Panc1 (cell line): ENCODE measurements around the gene CAPSL. TPM values are rescaled to one million over a fixed set of nuclear protein-coding genes. Genes with fewer than 3 reads are reported as not detected.

Source experiments
- ATAC-seq: fragments of 200-7000 bp; cut with Tn5 transposase; 2 replicates; pipeline ENCODE4 v1.9.1; 2020; ENCODE audit warnings: mild to moderate bottlenecking, moderate library complexity
- BruUV-seq: library from RNA; stranded (reverse); fragments of 400-500 nt; replicated peaks from 2 replicates; lab custom pipeline; 2021; lab: Mats Ljungman, UMichigan
- CTCF ChIA-PET: fragments of 300-600 bp; sonication (Branson Sonifier 250); formaldehyde crosslinking; loops from one replicate; lab custom pipeline; 2022; ENCODE audit warnings: antibody characterized with exemption; lab: Charles Lee
- POLR2A ChIA-PET: fragments of 300-600 bp; sonication (Branson Sonifier 250); formaldehyde crosslinking; loops from one replicate; lab custom pipeline; 2022; ENCODE audit warnings: antibody characterized with exemption; lab: Charles Lee
- DNase-seq: peaks from one replicate; pipeline ENCODE4 v3.0.0-alpha.2; 2010; ENCODE audit warnings: low read depth, low spot score
- H3K27ac ChIP-seq: 2 replicates; pipeline ENCODE4 v1.5.1; 2011; ENCODE audit warnings: mild to moderate bottlenecking, low read length, inconsistent platforms
- H3K27me3 ChIP-seq: fragments of 200-500 bp; sonication (Bioruptor generic); 2 replicates; pipeline ENCODE4 v1.6.0; 2014; ENCODE audit warnings: low read length, inconsistent platforms; ENCODE audit not compliant: control insufficient read depth, insufficient read depth
- H3K36me3 ChIP-seq: fragments of 200-500 bp; sonication (Bioruptor generic); 2 replicates; pipeline ENCODE4 v1.5.1; 2014; ENCODE audit warnings: inconsistent platforms, mild to moderate bottlenecking, low read length, moderate library complexity; ENCODE audit not compliant: control insufficient read depth, insufficient read depth
- H3K4me1 ChIP-seq: 2 replicates; pipeline ENCODE4 v1.5.1; 2011; ENCODE audit warnings: inconsistent platforms, mild to moderate bottlenecking, low read length, moderate library complexity; ENCODE audit not compliant: control insufficient read depth, insufficient read depth
- H3K4me3 ChIP-seq, 2 experiments: 2 replicates each; pipeline ENCODE4 v1.5.1; 2011 to 2012; ENCODE audit warnings: low read depth in 2 of 2, low read length in 2 of 2, mild to moderate bottlenecking in 2 of 2, inconsistent platforms in 1 of 2, moderate library complexity in 1 of 2
- H3K9me3 ChIP-seq: fragments of 200-500 bp; sonication (Bioruptor generic); 2 replicates; pipeline ENCODE4 v1.5.1; 2014; ENCODE audit warnings: low read depth, mild to moderate bottlenecking, inconsistent platforms, low read length, moderate library complexity; ENCODE audit not compliant: control insufficient read depth, insufficient read depth
- POLR2AphosphoS5 ChIP-seq: IDR thresholded peaks from 2 replicates; pipeline ENCODE4 v1.6.1; 2012; ENCODE audit warnings: mild to moderate bottlenecking, low read depth, low read length, moderate library complexity
- SIN3A ChIP-seq: IDR thresholded peaks from 2 replicates; pipeline ENCODE4 v1.6.1; 2012; ENCODE audit warnings: low read depth, mild to moderate bottlenecking, low read length, moderate library complexity, borderline replicate concordance; ENCODE audit not compliant: insufficient read depth
- TCF7L2 ChIP-seq: IDR thresholded peaks from 2 replicates; pipeline ENCODE4 v1.6.1; 2011; ENCODE audit warnings: mild to moderate bottlenecking, low read depth, low read length, inconsistent platforms
- in situ Hi-C: cut with HindIII; loops from 2 replicates; pipeline ENCODE4 v1.10.0; 2016; ENCODE audit warnings: low sequenced_read_pairs, low pct_unique_long_range_greater_than_20kb
- intact Hi-C: fragments of 100-400 bp; cut with micrococcal nuclease; formaldehyde crosslinking; loops from one replicate; pipeline ENCODE4 v1.10.0; 2022; ENCODE audit not compliant: unreplicated experiment
- total RNA-seq: library from RNA; stranded (reverse); gene quantifications from one replicate; pipeline ENCODE4 v1.2.1, GENCODE V29; 2021; ENCODE audit not compliant: unreplicated experiment
- TF ChIP-seq, protein P1 (sequence below): fragments of 450-650 bp; IDR thresholded peaks from 2 replicates; pipeline ENCODE4 v1.5.1; 2017; ENCODE audit warnings: mild to moderate bottlenecking
- TF ChIP-seq, protein P2 (sequence below), 2 experiments: IDR thresholded peaks; 2 replicates each; pipeline ENCODE4 v1.6.1; 2011 to 2012; ENCODE audit warnings: low read depth in 2 of 2, control low read depth in 1 of 2, low read length in 1 of 2, mild to moderate bottlenecking in 1 of 2, moderate library complexity in 1 of 2; ENCODE audit not compliant: insufficient read depth in 1 of 2

The CAPSL gene
- total RNA-seq, 1 experiment from 2014 or later: not detected

- in situ Hi-C loops: no loop called here
- intact Hi-C loops: loop anchor here (10.0 kb wide), 1 partner anchor 298 kb away; no protein-coding TSS in a partner anchor
- no peak overlapping the region for H3K4me3 ChIP-seq
- DNase-seq (no peak), ATAC-seq (no peak)
- ChIA-PET POLR2A (interaction anchor here (0.6 kb wide), 1 partner anchor 35 kb away, joined by 3 read pairs; no protein-coding TSS in a partner anchor), CTCF (no interaction called here)
- no peak overlapping the region for H3K27ac ChIP-seq
- no TSS peak for BruUV-seq
- no peaks in the 10 kb centered on the region for H3K4me1 ChIP-seq
- TF ChIP-seq, protein P1, sequence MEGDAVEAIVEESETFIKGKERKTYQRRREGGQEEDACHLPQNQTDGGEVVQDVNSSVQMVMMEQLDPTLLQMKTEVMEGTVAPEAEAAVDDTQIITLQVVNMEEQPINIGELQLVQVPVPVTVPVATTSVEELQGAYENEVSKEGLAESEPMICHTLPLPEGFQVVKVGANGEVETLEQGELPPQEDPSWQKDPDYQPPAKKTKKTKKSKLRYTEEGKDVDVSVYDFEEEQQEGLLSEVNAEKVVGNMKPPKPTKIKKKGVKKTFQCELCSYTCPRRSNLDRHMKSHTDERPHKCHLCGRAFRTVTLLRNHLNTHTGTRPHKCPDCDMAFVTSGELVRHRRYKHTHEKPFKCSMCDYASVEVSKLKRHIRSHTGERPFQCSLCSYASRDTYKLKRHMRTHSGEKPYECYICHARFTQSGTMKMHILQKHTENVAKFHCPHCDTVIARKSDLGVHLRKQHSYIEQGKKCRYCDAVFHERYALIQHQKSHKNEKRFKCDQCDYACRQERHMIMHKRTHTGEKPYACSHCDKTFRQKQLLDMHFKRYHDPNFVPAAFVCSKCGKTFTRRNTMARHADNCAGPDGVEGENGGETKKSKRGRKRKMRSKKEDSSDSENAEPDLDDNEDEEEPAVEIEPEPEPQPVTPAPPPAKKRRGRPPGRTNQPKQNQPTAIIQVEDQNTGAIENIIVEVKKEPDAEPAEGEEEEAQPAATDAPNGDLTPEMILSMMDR: no peak
- TF ChIP-seq, protein P2, sequence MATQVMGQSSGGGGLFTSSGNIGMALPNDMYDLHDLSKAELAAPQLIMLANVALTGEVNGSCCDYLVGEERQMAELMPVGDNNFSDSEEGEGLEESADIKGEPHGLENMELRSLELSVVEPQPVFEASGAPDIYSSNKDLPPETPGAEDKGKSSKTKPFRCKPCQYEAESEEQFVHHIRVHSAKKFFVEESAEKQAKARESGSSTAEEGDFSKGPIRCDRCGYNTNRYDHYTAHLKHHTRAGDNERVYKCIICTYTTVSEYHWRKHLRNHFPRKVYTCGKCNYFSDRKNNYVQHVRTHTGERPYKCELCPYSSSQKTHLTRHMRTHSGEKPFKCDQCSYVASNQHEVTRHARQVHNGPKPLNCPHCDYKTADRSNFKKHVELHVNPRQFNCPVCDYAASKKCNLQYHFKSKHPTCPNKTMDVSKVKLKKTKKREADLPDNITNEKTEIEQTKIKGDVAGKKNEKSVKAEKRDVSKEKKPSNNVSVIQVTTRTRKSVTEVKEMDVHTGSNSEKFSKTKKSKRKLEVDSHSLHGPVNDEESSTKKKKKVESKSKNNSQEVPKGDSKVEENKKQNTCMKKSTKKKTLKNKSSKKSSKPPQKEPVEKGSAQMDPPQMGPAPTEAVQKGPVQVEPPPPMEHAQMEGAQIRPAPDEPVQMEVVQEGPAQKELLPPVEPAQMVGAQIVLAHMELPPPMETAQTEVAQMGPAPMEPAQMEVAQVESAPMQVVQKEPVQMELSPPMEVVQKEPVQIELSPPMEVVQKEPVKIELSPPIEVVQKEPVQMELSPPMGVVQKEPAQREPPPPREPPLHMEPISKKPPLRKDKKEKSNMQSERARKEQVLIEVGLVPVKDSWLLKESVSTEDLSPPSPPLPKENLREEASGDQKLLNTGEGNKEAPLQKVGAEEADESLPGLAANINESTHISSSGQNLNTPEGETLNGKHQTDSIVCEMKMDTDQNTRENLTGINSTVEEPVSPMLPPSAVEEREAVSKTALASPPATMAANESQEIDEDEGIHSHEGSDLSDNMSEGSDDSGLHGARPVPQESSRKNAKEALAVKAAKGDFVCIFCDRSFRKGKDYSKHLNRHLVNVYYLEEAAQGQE (IDR thresholded peaks at IDR 0.05; ENCODE audit: insufficient read depth in 1 of 2, low read depth in 2 of 2, low read length in 1 of 2): no peak
- TF ChIP-seq POLR2AphosphoS5: no peak
- TF ChIP-seq SIN3A: no peak
- no peak for TF ChIP-seq TCF7L2
- H3K36me3 ChIP-seq: no peaks in the 10 kb centered on the region
- H3K9me3 ChIP-seq: no peaks in the 10 kb centered on the region
- peaks cover 5% of the 10 kb centered on the region; the same call in 1 of the 2 replicates for H3K27me3 ChIP-seq
Observed at GRCh38 chr5:35922468-35922867, 16.0 kb downstream of the CAPSL start.

- Histone ChIP-seq H3K27me3 (peaks cover 4% of the 10 kb centered on the region; the same call in 1 of the 2 replicates), H3K4me1 (no peaks in the 10 kb centered on the region), H3K27ac (no peak overlapping the region), H3K9me3 (no peaks in the 10 kb centered on the region), H3K36me3 (no peaks in the 10 kb centered on the region), H3K4me3 (no peak overlapping the region)
- CTCF ChIA-PET: no interaction called here
- TF ChIP-seq SIN3A (no peak), TCF7L2 (no peak), POLR2AphosphoS5 (no peak)
- TF ChIP-seq, protein P2 (IDR thresholded peaks at IDR 0.05; ENCODE audit: insufficient read depth in 1 of 2, low read depth in 2 of 2, low read length in 1 of 2): no peak
- TF ChIP-seq, protein P1: no peak
- ATAC-seq (no peak), DNase-seq (no peak)
- POLR2A ChIA-PET: interaction anchor here (0.6 kb wide), 1 partner anchor 34 kb away, joined by 3 read pairs; no protein-coding TSS in a partner anchor
- in situ Hi-C loops: no loop called here
- intact Hi-C loops: loop anchor here (10.0 kb wide), 1 partner anchor 297 kb away; no protein-coding TSS in a partner anchor
- no TSS peak for BruUV-seq
Observed at GRCh38 chr5:35921930-35922329, 16.5 kb downstream of the CAPSL start.
